ENCODE measurements around the gene HS6ST2.

DNA sequence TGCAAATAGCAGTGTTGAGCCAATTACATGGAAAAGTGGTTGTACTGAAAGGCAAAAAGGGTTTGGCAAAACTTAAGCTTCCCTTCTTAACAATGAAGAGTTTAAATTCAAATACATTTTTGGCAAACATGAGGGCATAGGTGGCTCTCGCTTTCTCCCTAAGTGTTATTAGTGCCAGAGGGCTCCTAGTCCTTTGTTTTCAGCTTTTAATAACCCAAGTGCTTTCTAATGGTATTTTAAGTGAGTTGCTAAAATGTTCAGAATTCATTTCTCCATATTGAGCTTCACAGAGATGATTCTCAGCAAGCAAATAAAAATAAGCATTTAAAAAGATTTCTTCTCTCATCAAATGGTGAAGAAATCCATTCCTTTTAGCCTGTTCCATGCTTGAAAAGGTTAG lies 123.7 kb downstream of the HS6ST2 start:
- TF ChIP-seq, protein P1, sequence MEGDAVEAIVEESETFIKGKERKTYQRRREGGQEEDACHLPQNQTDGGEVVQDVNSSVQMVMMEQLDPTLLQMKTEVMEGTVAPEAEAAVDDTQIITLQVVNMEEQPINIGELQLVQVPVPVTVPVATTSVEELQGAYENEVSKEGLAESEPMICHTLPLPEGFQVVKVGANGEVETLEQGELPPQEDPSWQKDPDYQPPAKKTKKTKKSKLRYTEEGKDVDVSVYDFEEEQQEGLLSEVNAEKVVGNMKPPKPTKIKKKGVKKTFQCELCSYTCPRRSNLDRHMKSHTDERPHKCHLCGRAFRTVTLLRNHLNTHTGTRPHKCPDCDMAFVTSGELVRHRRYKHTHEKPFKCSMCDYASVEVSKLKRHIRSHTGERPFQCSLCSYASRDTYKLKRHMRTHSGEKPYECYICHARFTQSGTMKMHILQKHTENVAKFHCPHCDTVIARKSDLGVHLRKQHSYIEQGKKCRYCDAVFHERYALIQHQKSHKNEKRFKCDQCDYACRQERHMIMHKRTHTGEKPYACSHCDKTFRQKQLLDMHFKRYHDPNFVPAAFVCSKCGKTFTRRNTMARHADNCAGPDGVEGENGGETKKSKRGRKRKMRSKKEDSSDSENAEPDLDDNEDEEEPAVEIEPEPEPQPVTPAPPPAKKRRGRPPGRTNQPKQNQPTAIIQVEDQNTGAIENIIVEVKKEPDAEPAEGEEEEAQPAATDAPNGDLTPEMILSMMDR (IDR thresholded peaks at IDR 0.05), result no peak
- TF ChIP-seq EZH2 (IDR thresholded peaks at IDR 0.05), result no peak
- no peak for TF ChIP-seq EZH2phosphoT487 (IDR thresholded peaks at IDR 0.05)

All from neural progenitor cell (in vitro differentiated cells).